Measurements from ENCODE around the gene NRIP1.

DNA sequence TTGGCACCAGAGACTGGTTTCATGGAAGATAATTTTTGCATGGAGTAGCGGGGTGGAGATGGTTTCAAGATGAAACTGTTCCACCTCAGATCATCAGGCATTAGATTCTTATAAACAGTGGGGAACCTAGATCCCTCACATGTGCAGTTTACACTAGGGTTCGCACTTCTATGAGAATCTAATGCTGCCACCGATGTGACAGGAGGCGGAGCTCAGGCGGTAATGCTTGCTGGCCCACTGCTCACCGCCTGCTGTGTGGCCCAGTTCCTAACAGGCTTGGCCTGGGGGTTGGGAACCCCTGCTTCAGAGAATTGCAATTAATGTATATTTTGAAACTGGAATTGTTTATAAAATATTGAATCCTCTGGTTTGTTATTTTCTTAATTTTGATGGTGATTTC lies 92.1 kb downstream of the NRIP1 start:
- TF ChIP-seq CTCF (IDR thresholded peaks at IDR 0.05): no peak
- no peak for TF ChIP-seq POLR2AphosphoS5 (IDR thresholded peaks at IDR 0.05)
- TF ChIP-seq POLR2A (IDR thresholded peaks at IDR 0.05): no peak
- TF ChIP-seq EP300 (IDR thresholded peaks at IDR 0.05): no peak
